Activated CD8-positive, alpha-beta memory T cell treated with anti-CD3 and anti-CD28 coated beads, Interleukin-2, amount 50 U/mL, for 48 hours (primary cell): ENCODE measurements around the gene HIC1.

Experiments
- DNase-seq: peaks from one replicate; pipeline ENCODE4 v3.0.0-alpha.2; 2020

HIC1 gene

DNA sequence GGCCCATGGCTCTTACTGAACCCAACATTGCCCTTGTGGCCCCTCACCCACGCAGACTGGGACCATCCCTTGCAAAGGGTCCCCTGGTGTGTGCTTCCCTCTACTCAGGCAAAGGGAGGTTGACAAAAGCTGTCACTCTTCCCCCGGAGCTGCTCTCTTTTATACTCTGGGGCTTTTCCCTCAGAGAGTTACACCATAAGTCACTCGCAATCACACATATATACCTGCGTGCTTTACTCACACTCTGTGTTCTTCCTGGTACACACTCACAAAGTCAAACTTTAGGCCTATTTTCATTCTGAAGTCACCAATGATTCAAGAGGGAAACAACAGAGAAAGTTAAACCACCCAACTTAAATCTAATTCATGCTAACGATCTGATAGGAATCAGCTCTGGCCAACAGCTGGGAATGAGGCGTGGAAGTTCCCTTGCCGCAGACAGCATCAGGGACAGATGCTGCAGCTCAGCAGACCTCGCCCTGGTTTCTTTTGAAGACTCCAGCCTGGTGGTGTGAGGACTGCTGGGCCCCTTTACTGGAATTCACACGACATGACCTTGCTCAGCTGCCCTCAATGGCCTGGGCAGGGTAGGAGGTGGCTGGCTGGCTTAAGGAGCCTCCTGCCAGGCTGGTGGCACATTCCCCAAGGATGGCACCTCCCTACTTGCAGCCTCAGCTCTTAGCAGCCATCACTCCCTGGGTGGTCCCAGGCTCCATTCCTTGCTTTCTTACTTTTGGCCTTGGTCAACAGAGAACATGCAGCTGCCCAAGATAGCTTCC lies 27.3 kb downstream of the HIC1 start:
- no peak for DNase-seq

GRCh38 chr17:2083613-2084035 lies 28.7 kb downstream of the HIC1 start:
- DNase-seq, result no peak

DNA sequence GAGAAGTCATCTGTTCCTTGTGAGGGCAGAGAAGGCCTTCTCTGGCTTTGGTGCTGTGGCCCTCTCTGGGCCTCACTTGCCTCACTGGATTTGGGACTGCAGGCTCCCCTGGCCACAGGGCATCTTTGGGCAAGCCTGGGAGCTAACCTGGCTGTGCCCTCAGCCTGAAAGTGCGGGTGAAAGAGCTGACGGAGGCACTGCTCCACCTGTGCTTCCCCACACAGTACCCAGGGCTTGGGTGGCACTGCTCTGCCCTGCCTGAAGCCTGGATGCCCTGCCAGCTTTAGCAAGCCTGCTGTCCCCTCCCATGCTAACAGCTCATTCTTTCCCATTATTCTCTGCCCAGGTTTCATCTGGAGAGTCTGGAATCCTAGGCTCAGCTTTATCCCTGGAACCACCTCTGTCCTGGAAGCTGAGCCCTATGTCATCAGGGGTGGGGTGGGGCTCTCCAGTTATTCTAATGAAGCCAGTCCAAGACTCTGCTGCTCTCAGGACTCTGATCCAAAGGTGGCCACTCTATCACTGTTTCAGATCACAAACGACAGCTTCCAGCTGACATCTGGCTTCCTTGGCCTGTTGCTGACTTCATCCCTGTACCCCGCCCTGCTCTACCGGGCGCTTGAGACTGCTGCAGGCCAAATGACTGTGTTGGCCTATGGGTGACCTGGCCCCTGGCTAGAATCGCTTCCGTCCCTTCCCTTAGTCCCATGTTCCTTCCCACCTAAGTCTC lies 29.3 kb downstream of the HIC1 start:
- no peak for DNase-seq

- no peak for DNase-seq
Measured at GRCh38 chr17:2084766-2085647, 30.1 kb downstream of the HIC1 start.

DNA sequence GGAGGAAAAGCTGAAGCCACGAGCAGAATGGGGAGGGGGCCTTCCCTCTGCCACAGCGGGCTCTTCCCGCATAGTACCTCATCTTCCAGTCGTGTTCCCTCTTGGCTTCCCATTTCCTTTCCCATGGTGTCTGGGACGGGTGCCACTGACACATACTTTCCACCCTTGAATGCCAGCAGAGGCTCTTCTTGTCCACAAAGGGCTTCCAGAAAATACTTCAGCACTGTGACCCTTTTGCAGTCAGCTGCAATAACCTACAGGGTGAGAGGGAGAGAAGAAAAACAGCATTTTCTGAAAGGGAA lies 30.7 kb downstream of the HIC1 start:
- DNase-seq, result no peak

- no peak for DNase-seq
Measured at GRCh38 chr17:2086306-2086705, 31.4 kb downstream of the HIC1 start.

- DNase-seq, result no peak
Measured at GRCh38 chr17:2087597-2088211, 32.8 kb downstream of the HIC1 start.

DNA sequence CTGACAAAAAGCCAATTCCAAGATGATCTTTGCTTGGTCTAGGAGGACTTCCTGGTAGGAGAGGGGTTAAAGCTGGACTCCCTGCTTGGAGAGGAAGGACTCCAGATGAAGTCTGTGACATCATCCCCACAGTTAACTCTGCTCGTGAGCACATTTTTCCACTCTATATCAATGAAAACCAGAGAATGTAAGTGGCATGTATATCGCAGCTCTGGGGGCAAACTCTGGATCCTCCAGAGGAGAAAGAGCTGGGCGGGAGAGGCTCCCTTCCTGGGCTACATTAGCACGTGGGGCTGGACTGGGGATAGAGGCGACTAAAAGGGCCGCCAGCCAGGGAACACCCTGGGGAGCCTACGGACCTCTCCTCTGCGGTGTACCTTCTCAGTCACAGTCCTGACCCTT lies 34.1 kb downstream of the HIC1 start:
- no peak for DNase-seq

DNA sequence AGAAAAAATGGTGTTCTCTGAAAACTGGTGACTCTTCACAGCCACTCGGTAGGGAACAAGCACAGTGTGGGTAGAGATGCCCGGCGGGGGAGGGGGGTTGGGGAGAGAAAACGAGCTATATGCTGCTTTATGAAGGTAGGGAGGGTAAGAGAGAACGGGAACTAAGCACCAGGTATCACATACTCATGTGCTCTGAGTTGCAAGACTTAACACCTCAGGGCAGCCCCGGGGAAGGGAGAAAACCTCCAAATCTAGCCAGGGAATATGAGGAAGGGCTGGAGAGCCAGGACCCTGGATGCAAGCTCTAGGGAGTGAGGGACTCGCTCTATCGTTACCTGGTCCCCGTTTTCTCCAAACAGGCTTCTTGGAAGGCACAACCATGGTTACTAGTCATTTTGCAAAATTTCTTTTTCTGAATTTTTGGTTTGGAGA lies 35.3 kb downstream of the HIC1 start:
- DNase-seq, result no peak

GRCh38 chr17:2090804-2091534 lies 36.1 kb downstream of the HIC1 start:
- DNase-seq, result no peak

GRCh38 chr17:2092253-2092652 lies 37.4 kb downstream of the HIC1 start:
- DNase-seq, result no peak

- no peak for DNase-seq
Measured at GRCh38 chr17:2093349-2093748, 38.4 kb downstream of the HIC1 start.

GRCh38 chr17:2094891-2095535 lies 40.1 kb downstream of the HIC1 start:
- no peak for DNase-seq

- no peak for DNase-seq
Measured at GRCh38 chr17:2095536-2095910, 40.6 kb downstream of the HIC1 start.

DNA sequence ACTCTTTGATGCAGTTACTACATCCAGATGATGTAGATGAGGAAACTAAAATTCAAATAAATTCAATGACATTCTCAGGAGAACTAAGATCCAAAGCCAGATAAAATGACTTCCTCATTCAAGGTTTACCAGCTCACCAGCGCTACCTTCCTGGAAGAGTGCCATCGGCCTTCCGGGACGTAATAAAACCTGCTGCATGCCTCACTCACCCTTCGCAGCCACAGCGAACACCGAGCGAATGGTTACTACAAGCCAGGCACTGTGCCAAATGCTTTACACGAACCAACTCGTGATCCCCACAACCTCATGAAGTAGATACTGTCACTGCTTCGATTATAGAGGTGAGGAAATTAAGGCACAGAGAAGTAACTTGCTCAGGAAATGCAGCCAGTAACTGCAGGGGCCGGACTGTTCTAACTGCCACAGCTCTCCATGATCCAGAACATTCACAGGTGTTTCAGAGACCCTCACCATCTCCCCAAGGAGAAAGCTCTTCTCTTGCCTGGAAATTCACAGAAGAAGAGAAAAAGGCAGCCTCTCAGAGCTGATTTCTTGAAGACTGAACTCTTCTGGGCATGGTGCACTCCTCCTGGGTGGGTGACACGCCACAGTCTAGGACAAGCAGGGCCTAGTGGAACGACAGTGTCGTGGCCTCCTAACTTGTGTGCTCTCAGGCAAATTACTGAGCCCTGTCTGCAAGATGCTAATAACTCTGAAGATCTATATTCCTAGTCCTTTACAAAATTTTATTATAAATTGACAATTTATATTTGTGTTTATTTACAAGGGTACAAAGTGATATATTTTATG lies 46.8 kb downstream of the HIC1 start:
- no peak for DNase-seq

- DNase-seq, result no peak
Measured at GRCh38 chr17:2102931-2103809, 48.3 kb downstream of the HIC1 start.

- no peak for DNase-seq
Measured at GRCh38 chr17:2105663-2106062, 50.8 kb downstream of the HIC1 start.

DNA sequence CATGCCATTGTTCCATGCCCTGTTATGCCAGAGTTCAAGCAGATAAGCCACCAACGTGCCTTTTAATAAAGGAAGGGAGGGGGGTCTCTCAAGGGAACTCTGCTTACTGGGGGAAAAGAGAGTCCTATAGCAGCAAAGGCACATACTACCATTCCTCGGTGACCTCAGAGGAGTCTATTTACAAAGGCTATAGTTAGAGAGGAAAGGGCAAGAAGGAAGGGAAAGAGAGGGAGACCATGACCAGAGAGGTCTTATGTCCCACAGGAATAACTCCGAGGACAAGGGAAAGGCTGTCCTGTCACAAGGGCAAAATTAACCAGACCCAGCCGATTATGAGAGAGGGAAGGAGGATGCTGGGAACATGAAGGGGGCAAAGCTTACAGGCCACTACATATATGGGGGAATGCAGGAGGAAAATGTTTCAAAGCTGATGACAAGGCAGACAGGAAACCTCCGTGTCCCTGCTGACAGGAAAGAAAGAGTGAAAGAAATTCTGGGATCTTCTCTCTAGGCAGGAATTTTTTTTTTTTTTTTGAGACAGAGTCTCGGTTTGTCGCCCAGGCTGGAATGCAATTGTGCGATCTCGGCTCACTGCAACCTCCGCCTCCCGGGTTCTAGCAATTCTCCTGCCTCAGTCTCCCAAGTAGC lies 51.5 kb downstream of the HIC1 start:
- no peak for DNase-seq

DNA sequence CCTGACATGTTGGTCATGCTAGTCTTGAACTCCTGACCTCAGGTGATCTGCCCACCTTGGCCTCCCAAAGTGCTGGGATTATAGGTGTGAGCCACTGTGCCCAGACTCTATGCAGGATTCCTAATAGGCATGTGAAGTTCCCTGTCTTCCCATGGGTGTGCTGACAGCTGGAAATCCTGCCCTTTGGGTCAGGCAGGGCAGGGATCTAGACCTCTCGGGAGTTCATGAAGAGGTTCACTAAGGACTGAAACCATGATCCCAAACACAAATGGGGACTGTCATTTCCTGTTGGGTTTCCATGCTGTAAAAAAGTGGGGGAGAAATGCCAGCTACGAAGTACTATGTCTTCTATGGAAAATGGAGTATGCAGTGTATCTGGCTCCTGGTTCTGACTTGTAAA lies 52.1 kb downstream of the HIC1 start:
- no peak for DNase-seq

GRCh38 chr17:2107506-2107905 lies 52.6 kb downstream of the HIC1 start:
- no peak for DNase-seq
